Suprapubic skin (tissue), 4 donors: ENCODE measurements around the gene PAM16.

Source experiments
- CTCF ChIP-seq, 2 donors: fragments of 200-600 bp in 1 of 2; fragments of 450-650 bp in 1 of 2; sonication (generic) in 1 of 2; IDR thresholded peaks; one replicate each; pipeline ENCODE4 v1.5.1; 2016 to 2019; ENCODE audit warnings: antibody characterized with exemption in 2 of 2, mild to moderate bottlenecking in 1 of 2, moderate library complexity in 1 of 2
- EP300 ChIP-seq: sonication (generic); formaldehyde crosslinking; IDR thresholded peaks from one replicate; pipeline ENCODE4 v1.6.1; 2017; ENCODE audit warnings: antibody characterized with exemption
- POLR2A ChIP-seq, 2 donors: fragments of 450-650 bp; IDR thresholded peaks; one replicate each; pipeline ENCODE4 v1.6.1; 2017; ENCODE audit warnings: antibody characterized with exemption in 2 of 2, mild to moderate bottlenecking in 2 of 2, moderate library complexity in 2 of 2
- POLR2AphosphoS5 ChIP-seq, 3 donors: sonication (generic); formaldehyde crosslinking; IDR thresholded peaks; one replicate each; pipeline ENCODE4 v1.6.1; 2017; ENCODE audit warnings: antibody characterized with exemption in 3 of 3

GRCh38 chr16:4334724-4335495 lies 16.2 kb downstream of the PAM16 start:
- TF ChIP-seq POLR2A (IDR thresholded peaks at IDR 0.05) (no peak), CTCF (IDR thresholded peaks at IDR 0.05) (no peak), POLR2AphosphoS5 (IDR thresholded peaks at IDR 0.05) (no peak), EP300 (no peak)
